ENCODE results near the gene ENTREP3.

DNA sequence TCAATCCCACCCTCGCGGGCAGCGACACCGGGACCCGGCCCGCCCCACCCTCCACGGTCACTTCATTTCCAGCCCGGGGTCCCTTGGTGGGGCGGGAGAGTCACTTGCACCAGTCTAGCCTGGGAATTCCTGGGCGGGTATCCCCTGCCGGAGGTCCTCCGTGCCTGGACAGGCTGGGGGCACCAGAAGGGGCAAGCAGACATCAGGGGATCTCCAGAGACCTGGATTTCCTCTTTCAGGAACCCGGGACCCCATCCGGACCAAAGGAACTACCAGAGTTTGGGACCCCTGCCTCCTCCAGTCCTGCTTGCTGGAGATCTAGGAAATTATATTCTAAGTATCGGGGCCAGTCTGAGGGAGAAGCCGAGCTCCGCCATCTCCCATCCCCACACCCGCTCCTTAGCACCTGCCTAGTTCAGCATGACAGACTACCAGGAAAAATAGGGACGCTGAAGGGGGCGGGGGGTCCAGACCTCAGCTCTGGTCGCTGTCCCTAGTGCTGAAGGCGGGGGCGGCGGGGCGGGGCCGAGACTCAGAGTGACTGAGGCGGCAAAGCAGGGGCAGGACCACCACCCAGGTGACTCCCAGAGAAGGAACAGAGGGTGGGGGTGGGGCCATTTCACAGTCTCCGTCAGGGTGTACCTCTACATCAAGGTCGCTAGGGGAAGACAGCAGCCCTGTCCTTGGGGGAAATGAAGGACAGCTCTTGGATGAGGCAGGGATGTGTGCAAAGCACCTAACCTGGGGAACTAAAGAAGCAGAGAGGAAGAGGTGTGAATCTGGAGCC, 22.8 kb upstream of the ENTREP3 start:
- TF ChIP-seq, protein P1, sequence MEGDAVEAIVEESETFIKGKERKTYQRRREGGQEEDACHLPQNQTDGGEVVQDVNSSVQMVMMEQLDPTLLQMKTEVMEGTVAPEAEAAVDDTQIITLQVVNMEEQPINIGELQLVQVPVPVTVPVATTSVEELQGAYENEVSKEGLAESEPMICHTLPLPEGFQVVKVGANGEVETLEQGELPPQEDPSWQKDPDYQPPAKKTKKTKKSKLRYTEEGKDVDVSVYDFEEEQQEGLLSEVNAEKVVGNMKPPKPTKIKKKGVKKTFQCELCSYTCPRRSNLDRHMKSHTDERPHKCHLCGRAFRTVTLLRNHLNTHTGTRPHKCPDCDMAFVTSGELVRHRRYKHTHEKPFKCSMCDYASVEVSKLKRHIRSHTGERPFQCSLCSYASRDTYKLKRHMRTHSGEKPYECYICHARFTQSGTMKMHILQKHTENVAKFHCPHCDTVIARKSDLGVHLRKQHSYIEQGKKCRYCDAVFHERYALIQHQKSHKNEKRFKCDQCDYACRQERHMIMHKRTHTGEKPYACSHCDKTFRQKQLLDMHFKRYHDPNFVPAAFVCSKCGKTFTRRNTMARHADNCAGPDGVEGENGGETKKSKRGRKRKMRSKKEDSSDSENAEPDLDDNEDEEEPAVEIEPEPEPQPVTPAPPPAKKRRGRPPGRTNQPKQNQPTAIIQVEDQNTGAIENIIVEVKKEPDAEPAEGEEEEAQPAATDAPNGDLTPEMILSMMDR (IDR thresholded peaks at IDR 0.05; ENCODE audit: extremely low read depth in 1 of 2, insufficient read depth in 1 of 2, low read depth in 1 of 2, low read length in 2 of 2) = peak; percentile 4 to 16
- no peak for TF ChIP-seq EZH2 (IDR thresholded peaks at IDR 0.05; ENCODE audit: borderline replicate concordance, low read depth, low read length, severe bottlenecking)

Measured in endothelial cell of umbilical vein (primary cell).